Sigmoid colon (tissue), 4 donors: ENCODE results near the gene CLMN.

Experiments
- CTCF ChIP-seq, 4 experiments: fragments of 450-650 bp in 3 of 4; fragments of 200-600 bp in 1 of 4; IDR thresholded peaks; one replicate each; pipeline ENCODE4 v1.5.1; 2016 to 2019; ENCODE audit warnings: antibody characterized with exemption in 4 of 4, mild to moderate bottlenecking in 3 of 4, moderate library complexity in 2 of 4
- POLR2A ChIP-seq, 2 donors: fragments of 450-650 bp; IDR thresholded peaks; one replicate each; pipeline ENCODE4 v1.6.1; 2016; ENCODE audit warnings: antibody characterized with exemption in 2 of 2, mild to moderate bottlenecking in 2 of 2, moderate library complexity in 2 of 2
- POLR2AphosphoS5 ChIP-seq, 4 donors: sonication (generic); formaldehyde crosslinking; IDR thresholded peaks; one replicate each; pipeline ENCODE4 v1.6.1; 2017; ENCODE audit warnings: antibody characterized with exemption in 4 of 4

DNA sequence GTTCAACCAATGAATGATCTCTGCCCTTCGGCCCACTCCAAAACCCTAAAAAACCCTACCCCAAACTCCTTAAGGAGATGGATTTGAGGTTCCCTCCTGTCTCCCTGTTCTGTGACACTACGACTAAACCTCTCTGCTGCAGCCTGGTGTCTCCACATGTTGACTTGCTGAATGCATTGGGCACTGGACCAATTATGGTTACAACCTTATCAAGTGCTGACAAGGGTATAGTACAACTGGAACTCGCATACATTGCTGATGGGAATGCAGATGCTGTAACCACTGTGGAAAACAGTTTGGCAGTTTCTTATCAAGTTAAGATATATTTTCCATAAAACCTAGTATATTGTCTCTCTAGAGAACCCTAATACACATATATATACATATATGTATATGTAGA is 156.0 kb downstream of the CLMN start:
- TF ChIP-seq POLR2A (IDR thresholded peaks at IDR 0.05) (no peak), CTCF (IDR thresholded peaks at IDR 0.05) (no peak), POLR2AphosphoS5 (IDR thresholded peaks at IDR 0.05) (no peak)
